Keratinocyte (primary cell): ENCODE measurements around the gene DCST1. TPM values are rescaled to one million over a fixed set of nuclear protein-coding genes. Genes with fewer than 3 reads are reported as not detected.

Source experiments
- DNase-seq: peaks from one replicate; pipeline ENCODE4 v3.0.0-alpha.2; 2011; ENCODE audit warnings: low read depth, missing footprints, low spot score
- FAIRE-seq: peaks from 2 replicates; lab custom pipeline; 2011; peaks lifted over from hg19 to GRCh38; lab: Jason Lieb, UNC
- H2AFZ ChIP-seq: 2 replicates; pipeline ENCODE4 v1.6.0; 2012; ENCODE audit warnings: low read length, control low read depth, inconsistent platforms; ENCODE audit not compliant: control insufficient read depth
- H3K27ac ChIP-seq: 2 replicates; pipeline ENCODE4 v1.5.1; 2011; ENCODE audit warnings: low read length; ENCODE audit not compliant: control insufficient read depth, insufficient read depth
- H3K27me3 ChIP-seq: 3 replicates; pipeline ENCODE4 v1.6.0; 2011; ENCODE audit warnings: low read length; ENCODE audit not compliant: control insufficient read depth, insufficient read depth; ENCODE audit errors: extremely low read depth
- H3K36me3 ChIP-seq, 2 experiments: 2 replicates in 1 of 2; 3 replicates in 1 of 2; pipeline ENCODE4 v1.5.1; 2011; ENCODE audit warnings: low read length in 2 of 2, mild to moderate bottlenecking in 1 of 2; ENCODE audit not compliant: control insufficient read depth in 2 of 2, insufficient read depth in 2 of 2; ENCODE audit errors: extremely low read depth in 1 of 2
- H3K4me1 ChIP-seq: 3 replicates; pipeline ENCODE4 v1.5.1; 2011; ENCODE audit warnings: low read length; ENCODE audit not compliant: control insufficient read depth, insufficient read depth; ENCODE audit errors: extremely low read depth
- H3K4me2 ChIP-seq: 3 replicates; pipeline ENCODE4 v1.6.0; 2011; ENCODE audit warnings: low read depth, low read length; ENCODE audit not compliant: control insufficient read depth, insufficient read depth; ENCODE audit errors: extremely low read depth
- H3K4me3 ChIP-seq, 3 experiments: fragments of 200-600 bp in 1 of 3; sonication (generic) in 1 of 3; 2 replicates in 2 of 3; 3 replicates in 1 of 3; pipeline ENCODE4 v1.5.1; 2011 to 2016; ENCODE audit warnings: low read length in 3 of 3, mild to moderate bottlenecking in 3 of 3, control low read depth in 2 of 3, inconsistent platforms in 1 of 3, low read depth in 1 of 3, mixed read lengths in 1 of 3, mixed run types in 1 of 3, moderate library complexity in 1 of 3; ENCODE audit not compliant: control insufficient read depth in 2 of 3, insufficient read depth in 2 of 3; ENCODE audit errors: extremely low read depth in 1 of 3
- H3K79me2 ChIP-seq: 2 replicates; pipeline ENCODE4 v1.6.0; 2012; ENCODE audit warnings: low read length; ENCODE audit not compliant: control insufficient read depth, insufficient read depth
- H3K9ac ChIP-seq: 3 replicates; pipeline ENCODE4 v1.6.0; 2011; ENCODE audit warnings: low read length; ENCODE audit not compliant: control insufficient read depth, insufficient read depth; ENCODE audit errors: extremely low read depth
- H3K9me1 ChIP-seq: 3 replicates; pipeline ENCODE4 v1.6.0; 2011; ENCODE audit warnings: low read length; ENCODE audit not compliant: control insufficient read depth, insufficient read depth; ENCODE audit errors: extremely low read depth
- H3K9me3 ChIP-seq: 2 replicates; pipeline ENCODE4 v1.5.1; 2012; ENCODE audit warnings: low read depth, low read length; ENCODE audit not compliant: control insufficient read depth
- H4K20me1 ChIP-seq: 3 replicates; pipeline ENCODE4 v1.6.0; 2011; ENCODE audit warnings: low read length; ENCODE audit not compliant: control insufficient read depth, insufficient read depth; ENCODE audit errors: extremely low read depth
- CTCF ChIP-seq, 3 experiments: IDR thresholded peaks in 1 of 3; conservative IDR thresholded peaks in 1 of 3; optimal IDR thresholded peaks in 1 of 3; 2 replicates in 2 of 3; 3 replicates in 1 of 3; pipeline versions ENCODE3 to v1.5.1; 2011; ENCODE audit warnings: low read length in 3 of 3, mild to moderate bottlenecking in 3 of 3, moderate library complexity in 2 of 3, control low read depth in 1 of 3, inconsistent platforms in 1 of 3; ENCODE audit not compliant: insufficient read depth in 2 of 3; ENCODE audit errors: extremely low read depth in 1 of 3
- EZH2 ChIP-seq: IDR thresholded peaks from one replicate; pipeline ENCODE4 v1.6.1; 2012; ENCODE audit warnings: inconsistent platforms, mild to moderate bottlenecking, low read length, moderate library complexity
- dilution Hi-C: fragments of 300-500 bp; cut with MboI; formaldehyde crosslinking; loops from one replicate; pipeline ENCODE4 v1.7.0; 2020; ENCODE audit warnings: low sequenced_read_pairs; ENCODE audit not compliant: extremely low pct_ligation_motif_present
- polyA plus RNA-seq, 5 experiments: library from polyadenylated mRNA; depleted of rRNA in 3 of 5; stranded (reverse) in 3 of 5; stranded (forward) in 1 of 5; unstranded in 1 of 5; fragments of >200 nt; gene quantifications; 1 replicate in 1 of 5; 2 replicates in 3 of 5; 3 replicates in 1 of 5; pipeline versions ENCODE4 v1.2.1 to v1.2.3, GENCODE V29; 2011 to 2012; ENCODE audit warnings: missing spikeins in 2 of 5, low read depth in 1 of 5, low replicate concordance in 1 of 5

The DCST1 gene
- polyA plus RNA-seq, 1 donor (not counting 4 experiments of a cell fraction or from before 2014, with no cell fraction given): not detected

GRCh38 chr1:155078469-155079209, 45.0 kb downstream of the DCST1 start, which contains the start of gene EFNA3:
Gene EFNA3, plus strand, starts transcription at chr1:155078837. Its CDS starts 105 bp downstream, at chr1:155078942.
- Histone ChIP-seq H3K4me1 (peaks cover 48% of the 10 kb centered on the region), H2AFZ (peak within 1 kb of the TSS; percentile 65), H3K79me2 (no peaks in the 10 kb centered on the region), H3K4me3 (peak within 1 kb of the TSS; percentile 51 to 69 (median 64)), H4K20me1 (no peaks in the 10 kb centered on the region), H3K4me2 (peak within 1 kb of the TSS; percentile 78), H3K9me3 (no peaks in the 10 kb centered on the region), H3K27me3 (peaks cover 38% of the 10 kb centered on the region), H3K36me3 (no peaks in the 10 kb centered on the region), H3K9ac (peak within 1 kb of the TSS; percentile 41), H3K27ac (no peak within 1 kb of the TSS), H3K9me1 (no peaks in the 10 kb centered on the region)
- DNase-seq (no peak), FAIRE-seq (no peak)
- dilution Hi-C loops: no loop called here
- no peak for TF ChIP-seq EZH2
- no peak for TF ChIP-seq CTCF (optimal IDR thresholded peaks at IDR 0.05 in 1 of 3, IDR thresholded peaks at IDR 0.05 in 1 of 3, conservative IDR thresholded peaks at IDR 0.05 in 1 of 3; ENCODE audit: extremely low read depth in 1 of 3, insufficient read depth in 2 of 3, low read length in 3 of 3)

- dilution Hi-C loops: no loop called here
- DNase-seq: no peak
- H2AFZ ChIP-seq: no peak overlapping the region
Observed at GRCh38 chr1:155079210-155079486, 45.5 kb downstream of the DCST1 start.

More at GRCh38 chr1:155079210-155079486, 45.5 kb downstream of the DCST1 start:
- H3K27me3 ChIP-seq: peaks cover 38% of the 10 kb centered on the region
- H3K4me2 ChIP-seq: peak overlapping the region; percentile 78
- peaks cover 49% of the 10 kb centered on the region for H3K4me1 ChIP-seq
- peak overlapping the region; percentile 41 for H3K9ac ChIP-seq
- no peaks in the 10 kb centered on the region for H4K20me1 ChIP-seq
- no peak for TF ChIP-seq EZH2
- TF ChIP-seq CTCF (optimal IDR thresholded peaks at IDR 0.05 in 1 of 3, IDR thresholded peaks at IDR 0.05 in 1 of 3, conservative IDR thresholded peaks at IDR 0.05 in 1 of 3; ENCODE audit: extremely low read depth in 1 of 3, insufficient read depth in 2 of 3, low read length in 3 of 3): no peak
- no peak overlapping the region for H3K27ac ChIP-seq
- no peaks in the 10 kb centered on the region for H3K9me3 ChIP-seq
- H3K9me1 ChIP-seq: no peaks in the 10 kb centered on the region
- H3K36me3 ChIP-seq: no peaks in the 10 kb centered on the region
- FAIRE-seq: no peak
- H3K4me3 ChIP-seq: peak overlapping the region; percentile 51 to 69 (median 64)
- H3K79me2 ChIP-seq: no peaks in the 10 kb centered on the region
